Endothelial cell of umbilical vein (primary cell): Measurements from ENCODE around the gene TRMT11. TPM values are rescaled to one million over a fixed set of nuclear protein-coding genes. Genes with fewer than 3 reads are reported as not detected.

ENCODE experiments used
- BruUV-seq: library from RNA; stranded (reverse); fragments of 400-500 nt; replicated peaks from 2 replicates; lab custom pipeline; 2021; lab: Mats Ljungman, UMichigan
- CTCF ChIA-PET: fragments of 300-600, 350-600 bp; sonication (Branson Sonifier 250); formaldehyde crosslinking; loops from one replicate; lab custom pipeline; 2021; ENCODE audit warnings: antibody characterized with exemption, inconsistent platforms; lab: Charles Lee
- POLR2A ChIA-PET: fragments of 300-600, 350-600 bp; sonication (Branson Sonifier 250); formaldehyde crosslinking; loops from one replicate; lab custom pipeline; 2021; ENCODE audit warnings: antibody characterized with exemption, inconsistent platforms; lab: Charles Lee
- DNase-seq: peaks from one replicate; pipeline ENCODE4 v3.0.0-alpha.2; 2011; ENCODE audit warnings: low read depth, low spot score
- FAIRE-seq: peaks from 2 replicates; lab custom pipeline; 2011; peaks lifted over from hg19 to GRCh38; lab: Jason Lieb, UNC
- H2AFZ ChIP-seq: 2 replicates; pipeline ENCODE4 v1.6.0; 2012; ENCODE audit warnings: low read depth, low read length, control low read depth, inconsistent platforms
- H3K27ac ChIP-seq: 2 replicates; pipeline ENCODE4 v1.5.1; 2011; ENCODE audit warnings: low read depth, mild to moderate bottlenecking, control low read depth, low read length, moderate library complexity; ENCODE audit not compliant: insufficient read depth
- H3K27me3 ChIP-seq, 2 experiments: 2 replicates each; pipeline versions ENCODE4 v1.6.0 to v1.6.1; 2011; ENCODE audit warnings: low read length in 2 of 2, mixed read lengths in 1 of 2; ENCODE audit not compliant: control insufficient read depth in 2 of 2, insufficient read depth in 2 of 2
- H3K36me3 ChIP-seq, 2 experiments: 2 replicates in 1 of 2; 3 replicates in 1 of 2; pipeline ENCODE4 v1.5.1; 2011; ENCODE audit warnings: low read length in 2 of 2, mild to moderate bottlenecking in 1 of 2, moderate library complexity in 1 of 2; ENCODE audit not compliant: control insufficient read depth in 2 of 2, insufficient read depth in 2 of 2; ENCODE audit errors: extremely low read depth in 1 of 2
- H3K4me1 ChIP-seq: 3 replicates; pipeline ENCODE4 v1.5.1; 2011; ENCODE audit warnings: mild to moderate bottlenecking, low read length; ENCODE audit not compliant: control insufficient read depth, insufficient read depth; ENCODE audit errors: extremely low read depth
- H3K4me2 ChIP-seq: 2 replicates; pipeline ENCODE4 v1.6.1; 2011; ENCODE audit warnings: low read length, control low read depth, mixed read lengths; ENCODE audit not compliant: insufficient read depth
- H3K4me3 ChIP-seq, 3 experiments: fragments of 200-600 bp in 1 of 3; sonication (generic), shearing (Covaris generic) in 1 of 3; replicated peaks in 1 of 3; 2 replicates each; pipeline ENCODE4 v1.5.1; 2011 to 2016; ENCODE audit warnings: control low read depth in 3 of 3, low read length in 3 of 3, mild to moderate bottlenecking in 2 of 3, inconsistent platforms in 1 of 3, low read depth in 1 of 3, moderate library complexity in 1 of 3; ENCODE audit not compliant: insufficient read depth in 1 of 3
- H3K79me2 ChIP-seq: 2 replicates; pipeline ENCODE4 v1.6.0; 2012; ENCODE audit warnings: low read length, inconsistent platforms; ENCODE audit not compliant: control insufficient read depth, insufficient read depth
- H3K9ac ChIP-seq: replicated peaks from 2 replicates; pipeline ENCODE3; 2011; ENCODE audit warnings: low read length, control low read depth; ENCODE audit not compliant: insufficient read depth; ENCODE audit errors: extremely low read depth
- H3K9me1 ChIP-seq: replicated peaks from 3 replicates; pipeline ENCODE4 v1.6.0; 2011; ENCODE audit warnings: mild to moderate bottlenecking, low read length; ENCODE audit not compliant: control insufficient read depth, insufficient read depth; ENCODE audit errors: extremely low read depth
- H3K9me3 ChIP-seq: replicated peaks from 2 replicates; pipeline ENCODE4 v1.5.1; 2012; ENCODE audit warnings: low read length, inconsistent platforms; ENCODE audit not compliant: control insufficient read depth, insufficient read depth
- H4K20me1 ChIP-seq: replicated peaks from 2 replicates; pipeline ENCODE3; 2011; ENCODE audit warnings: mild to moderate bottlenecking, low read length; ENCODE audit not compliant: control insufficient read depth, insufficient read depth; ENCODE audit errors: extremely low read depth
- EZH2 ChIP-seq: IDR thresholded peaks from 2 replicates; pipeline ENCODE4 v1.6.1; 2012; ENCODE audit warnings: borderline replicate concordance, low read depth, mild to moderate bottlenecking, moderate library complexity, low read length, inconsistent platforms; ENCODE audit not compliant: severe bottlenecking
- GATA2 ChIP-seq: IDR thresholded peaks from 2 replicates; pipeline ENCODE4 v1.7.0; 2011; ENCODE audit warnings: low read depth, mild to moderate bottlenecking, moderate library complexity, mixed read lengths, low read length; ENCODE audit not compliant: insufficient read length, insufficient read depth
- JUN ChIP-seq: IDR thresholded peaks from 2 replicates; pipeline ENCODE4 v1.6.1; 2011; ENCODE audit warnings: borderline replicate concordance, low read depth; ENCODE audit not compliant: insufficient read length, insufficient read depth
- MYC ChIP-seq: IDR thresholded peaks from one replicate; pipeline ENCODE4 v1.6.1; 2011; ENCODE audit warnings: mild to moderate bottlenecking, low read depth, low read length
- POLR2A ChIP-seq: IDR thresholded peaks from 2 replicates; pipeline ENCODE4 v1.6.1; 2012; ENCODE audit warnings: low read depth, mild to moderate bottlenecking, control low read depth, low read length
- POLR2AphosphoS5 ChIP-seq: IDR thresholded peaks from 2 replicates; pipeline ENCODE4 v1.6.1; 2012; ENCODE audit warnings: low read depth, mild to moderate bottlenecking, control low read depth, low read length, moderate library complexity; ENCODE audit not compliant: insufficient read depth
- dilution Hi-C: fragments of 300-500 bp; cut with MboI; formaldehyde crosslinking; loops from one replicate; pipeline ENCODE4 v1.15.0; 2019; ENCODE audit warnings: low sequenced_read_pairs; ENCODE audit not compliant: extremely low pct_ligation_motif_present
- intact Hi-C: fragments of 100-400 bp; cut with micrococcal nuclease; formaldehyde crosslinking; loops from one replicate; pipeline ENCODE4 v1.10.0; 2022
- polyA plus RNA-seq, 4 experiments: library from polyadenylated mRNA; depleted of rRNA in 3 of 4; stranded (reverse) in 3 of 4; unstranded in 1 of 4; fragments of >200 nt; gene quantifications; 2 replicates each; pipeline versions ENCODE4 v1.2.1 to v1.2.3, GENCODE V29; 2011 to 2012; ENCODE audit warnings: missing spikeins in 1 of 4
- total RNA-seq: library from RNA; stranded (reverse); gene quantifications from 2 replicates; pipeline ENCODE4 v1.2.3, GENCODE V29; 2021
- TF ChIP-seq, protein P1 (sequence below): IDR thresholded peaks from 2 replicates; pipeline ENCODE4 v1.6.1; 2011; ENCODE audit not compliant: insufficient read depth, insufficient read length
- TF ChIP-seq, protein P2 (sequence below), 2 donors: IDR thresholded peaks; 1 replicate in 1 of 2; 2 replicates in 1 of 2; pipeline ENCODE4 v1.5.1; 2011; ENCODE audit warnings: low read length in 2 of 2, mild to moderate bottlenecking in 2 of 2, moderate library complexity in 2 of 2, control low read depth in 1 of 2, inconsistent platforms in 1 of 2, low read depth in 1 of 2; ENCODE audit not compliant: insufficient read depth in 1 of 2; ENCODE audit errors: extremely low read depth in 1 of 2

Gene TRMT11
- total and polyA plus RNA-seq, 2 donors (not counting 3 experiments of a cell fraction or from before 2014, with no cell fraction given): 5.1 to 10.7 TPM

DNA sequence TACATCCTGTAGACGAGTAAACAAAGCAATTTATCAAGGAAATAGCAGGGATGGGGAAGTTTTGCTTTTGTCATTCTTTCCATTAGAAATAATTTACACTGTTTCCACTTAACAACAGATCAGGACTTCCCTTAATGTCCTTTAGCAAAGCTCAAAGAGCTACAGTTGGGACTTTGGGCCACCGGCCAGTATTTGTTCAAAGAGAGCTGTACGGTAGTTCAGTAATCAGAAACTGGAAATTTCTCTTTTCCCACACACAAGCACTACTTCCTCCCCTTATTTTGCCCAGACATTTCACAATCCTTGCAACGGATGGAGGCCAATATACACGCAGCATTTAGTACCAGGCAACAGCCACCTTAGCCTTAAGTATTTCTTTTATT is 41.9 kb upstream of the TRMT11 start:
- Histone ChIP-seq H4K20me1 (no peaks in the 10 kb centered on the region), H3K4me3 (no peak overlapping the region), H3K36me3 (no peaks in the 10 kb centered on the region), H3K9ac (peak overlapping the region; percentile 10), H3K27me3 (no peaks in the 10 kb centered on the region), H3K4me2 (peak overlapping the region; percentile 54), H2AFZ (peak overlapping the region; percentile 67), H3K79me2 (no peaks in the 10 kb centered on the region), H3K9me1 (no peaks in the 10 kb centered on the region), H3K27ac (peak overlapping the region; percentile 89), H3K9me3 (no peaks in the 10 kb centered on the region), H3K4me1 (peaks cover 40% of the 10 kb centered on the region)
- intact Hi-C loops: loop anchor here (2.0 kb wide), 1 partner anchor 36 kb away; no protein-coding TSS in a partner anchor
- FAIRE-seq: peak; percentile 78
- TF ChIP-seq, protein P1, sequence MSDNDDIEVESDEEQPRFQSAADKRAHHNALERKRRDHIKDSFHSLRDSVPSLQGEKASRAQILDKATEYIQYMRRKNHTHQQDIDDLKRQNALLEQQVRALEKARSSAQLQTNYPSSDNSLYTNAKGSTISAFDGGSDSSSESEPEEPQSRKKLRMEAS: no peak
- TF ChIP-seq EZH2 (no peak), POLR2AphosphoS5 (no peak), MYC (no peak), POLR2A (no peak), JUN (no peak), GATA2 (no peak)
- TF ChIP-seq, protein P2, sequence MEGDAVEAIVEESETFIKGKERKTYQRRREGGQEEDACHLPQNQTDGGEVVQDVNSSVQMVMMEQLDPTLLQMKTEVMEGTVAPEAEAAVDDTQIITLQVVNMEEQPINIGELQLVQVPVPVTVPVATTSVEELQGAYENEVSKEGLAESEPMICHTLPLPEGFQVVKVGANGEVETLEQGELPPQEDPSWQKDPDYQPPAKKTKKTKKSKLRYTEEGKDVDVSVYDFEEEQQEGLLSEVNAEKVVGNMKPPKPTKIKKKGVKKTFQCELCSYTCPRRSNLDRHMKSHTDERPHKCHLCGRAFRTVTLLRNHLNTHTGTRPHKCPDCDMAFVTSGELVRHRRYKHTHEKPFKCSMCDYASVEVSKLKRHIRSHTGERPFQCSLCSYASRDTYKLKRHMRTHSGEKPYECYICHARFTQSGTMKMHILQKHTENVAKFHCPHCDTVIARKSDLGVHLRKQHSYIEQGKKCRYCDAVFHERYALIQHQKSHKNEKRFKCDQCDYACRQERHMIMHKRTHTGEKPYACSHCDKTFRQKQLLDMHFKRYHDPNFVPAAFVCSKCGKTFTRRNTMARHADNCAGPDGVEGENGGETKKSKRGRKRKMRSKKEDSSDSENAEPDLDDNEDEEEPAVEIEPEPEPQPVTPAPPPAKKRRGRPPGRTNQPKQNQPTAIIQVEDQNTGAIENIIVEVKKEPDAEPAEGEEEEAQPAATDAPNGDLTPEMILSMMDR (IDR thresholded peaks at IDR 0.05; ENCODE audit: extremely low read depth in 1 of 2, insufficient read depth in 1 of 2, low read depth in 1 of 2, low read length in 2 of 2): no peak
- POLR2A ChIA-PET: no interaction called here
- CTCF ChIA-PET: interaction anchor here (1.1 to 7.0 kb wide), 4 partner anchors 9 to 163 kb away, joined by 3 to 86 read pairs (median 4); partner anchors contain the start of gene HINT3
- dilution Hi-C loops: no loop called here
- no TSS peak for BruUV-seq
- DNase-seq: peak; percentile 98
